Astrocyte (in vitro differentiated cells and primary cell): Measurements from ENCODE around the gene PDE8A. TPM values are rescaled to one million over a fixed set of nuclear protein-coding genes. Genes with fewer than 3 reads are reported as not detected.

ENCODE experiments used
- DNase-seq: peaks from one replicate; pipeline ENCODE4 v3.0.0-alpha.2; 2010; ENCODE audit warnings: low read depth
- FAIRE-seq: peaks from 2 replicates; lab custom pipeline; 2011; peaks lifted over from hg19 to GRCh38; lab: Jason Lieb, UNC
- H2AFZ ChIP-seq: 2 replicates; pipeline ENCODE4 v1.6.0; 2012; ENCODE audit warnings: low read depth, low read length, inconsistent platforms
- H3K27ac ChIP-seq: 2 replicates; pipeline ENCODE4 v1.5.1; 2011; ENCODE audit warnings: low read depth, low read length, inconsistent platforms
- H3K27me3 ChIP-seq: 2 replicates; pipeline ENCODE4 v1.6.0; 2011; ENCODE audit warnings: low read length, inconsistent platforms; ENCODE audit not compliant: insufficient read depth
- H3K36me3 ChIP-seq: 2 replicates; pipeline ENCODE4 v1.5.1; 2011; ENCODE audit warnings: low read length, inconsistent platforms; ENCODE audit not compliant: insufficient read depth
- H3K4me1 ChIP-seq: 2 replicates; pipeline ENCODE4 v1.5.1; 2011; ENCODE audit warnings: low read length, inconsistent platforms; ENCODE audit not compliant: insufficient read depth
- H3K4me2 ChIP-seq: 2 replicates; pipeline ENCODE4 v1.6.0; 2012; ENCODE audit warnings: low read length, inconsistent platforms
- H3K4me3 ChIP-seq: 2 replicates; pipeline ENCODE4 v1.5.1; 2011; ENCODE audit warnings: low read depth, mild to moderate bottlenecking, low read length, inconsistent platforms; ENCODE audit not compliant: insufficient read depth
- H3K79me2 ChIP-seq: 2 replicates; pipeline ENCODE4 v1.6.0; 2012; ENCODE audit warnings: mild to moderate bottlenecking, low read length, inconsistent platforms; ENCODE audit not compliant: insufficient read depth
- H3K9ac ChIP-seq: 2 replicates; pipeline ENCODE4 v1.6.0; 2012; ENCODE audit warnings: mild to moderate bottlenecking, low read length, inconsistent platforms
- H3K9me3 ChIP-seq: 2 replicates; pipeline ENCODE4 v1.5.1; 2012; ENCODE audit warnings: low read depth, mild to moderate bottlenecking, low read length, inconsistent platforms; ENCODE audit not compliant: insufficient read depth
- H4K20me1 ChIP-seq: 2 replicates; pipeline ENCODE4 v1.6.0; 2012; ENCODE audit warnings: low read length, inconsistent platforms; ENCODE audit not compliant: insufficient read depth
- H3K27ac Mint-ChIP-seq: one replicate; pipeline ENCODE4 v1.8.0; 2021; ENCODE audit warnings: mild to moderate bottlenecking, mixed read lengths; ENCODE audit not compliant: unreplicated experiment
- H3K27me3 Mint-ChIP-seq: one replicate; pipeline ENCODE4 v1.8.0; 2021; ENCODE audit warnings: low read depth, mixed read lengths; ENCODE audit not compliant: unreplicated experiment
- H3K36me3 Mint-ChIP-seq: one replicate; pipeline ENCODE4 v1.8.0; 2021; ENCODE audit warnings: low read depth, mixed read lengths; ENCODE audit not compliant: unreplicated experiment
- H3K4me1 Mint-ChIP-seq: one replicate; pipeline ENCODE4 v1.8.0; 2021; ENCODE audit warnings: low read depth, mixed read lengths; ENCODE audit not compliant: unreplicated experiment
- H3K4me3 Mint-ChIP-seq: one replicate; pipeline ENCODE4 v1.8.0; 2021; ENCODE audit warnings: mild to moderate bottlenecking, moderate library complexity, mixed read lengths; ENCODE audit not compliant: unreplicated experiment
- H3K9me3 Mint-ChIP-seq: one replicate; pipeline ENCODE4 v1.8.0; 2021; ENCODE audit warnings: mild to moderate bottlenecking, mixed read lengths; ENCODE audit not compliant: unreplicated experiment
- CTCF ChIP-seq: IDR thresholded peaks from 2 replicates; pipeline ENCODE4 v1.5.1; 2011; ENCODE audit warnings: low read depth, mild to moderate bottlenecking, inconsistent platforms, low read length, moderate library complexity; ENCODE audit not compliant: insufficient read depth
- EZH2 ChIP-seq: IDR thresholded peaks from 2 replicates; pipeline ENCODE4 v1.6.1; 2012; ENCODE audit warnings: mild to moderate bottlenecking, low read length, inconsistent platforms; ENCODE audit not compliant: insufficient read depth
- total RNA-seq: library from RNA; stranded (reverse); gene quantifications from 2 replicates; pipeline ENCODE4 v1.2.1, GENCODE V29; 2021

The PDE8A gene
- total RNA-seq, 1 donor from 2014 or later = 18.0 TPM

- peaks cover 6% of the 10 kb centered on the region for H3K27me3 Mint-ChIP-seq
- TF ChIP-seq EZH2 (no peak), CTCF (no peak)
- H3K4me2 ChIP-seq = no peak overlapping the region
- no peaks in the 10 kb centered on the region for H3K27me3 ChIP-seq
- H3K4me3 ChIP-seq = no peak overlapping the region
- peaks cover 11% of the 10 kb centered on the region for H3K4me1 Mint-ChIP-seq
- H3K9me3 Mint-ChIP-seq = no peaks in the 10 kb centered on the region
- peaks cover 16% of the 10 kb centered on the region for H3K4me1 ChIP-seq
- H3K36me3 ChIP-seq = no peaks in the 10 kb centered on the region
- no peak overlapping the region for H3K27ac ChIP-seq
- H3K36me3 Mint-ChIP-seq = peaks cover 1% of the 10 kb centered on the region
- DNase-seq (no peak), FAIRE-seq (no peak)
- H3K79me2 ChIP-seq = no peaks in the 10 kb centered on the region
- H3K27ac Mint-ChIP-seq = no peak overlapping the region
- no peak overlapping the region for H2AFZ ChIP-seq
- H3K4me3 Mint-ChIP-seq = no peak overlapping the region
- H4K20me1 ChIP-seq = no peaks in the 10 kb centered on the region
- H3K9me3 ChIP-seq = no peaks in the 10 kb centered on the region
- no peak overlapping the region for H3K9ac ChIP-seq
Observed at GRCh38 chr15:84946772-84947489, 34.7 kb upstream of the PDE8A start.

GRCh38 chr15:84947947-84948830, 33.5 kb upstream of the PDE8A start:
- Mint-ChIP-seq H3K4me1 (peaks cover 11% of the 10 kb centered on the region), H3K36me3 (peaks cover 3% of the 10 kb centered on the region), H3K27ac (peak overlapping the region; percentile 45), H3K9me3 (no peaks in the 10 kb centered on the region), H3K4me3 (no peak overlapping the region), H3K27me3 (peaks cover 9% of the 10 kb centered on the region)
- DNase-seq = peak; percentile 96
- Histone ChIP-seq H3K4me1 (peaks cover 16% of the 10 kb centered on the region), H3K4me3 (no peak overlapping the region), H3K27ac (peak overlapping the region; percentile 68), H2AFZ (no peak overlapping the region), H3K9ac (peak overlapping the region; percentile 26), H3K4me2 (peak overlapping the region; percentile 56), H3K9me3 (no peaks in the 10 kb centered on the region), H3K36me3 (no peaks in the 10 kb centered on the region), H3K79me2 (no peaks in the 10 kb centered on the region), H4K20me1 (no peaks in the 10 kb centered on the region), H3K27me3 (no peaks in the 10 kb centered on the region)
- TF ChIP-seq EZH2 (no peak), CTCF (no peak)
- FAIRE-seq = no peak
